GM12872 (cell line): Measurements from ENCODE around the gene RPS6KC1.

Experiments
- TF ChIP-seq, protein P1 (sequence below): IDR thresholded peaks from 3 replicates; pipeline ENCODE4 v1.5.1; 2011; ENCODE audit warnings: low read depth, mild to moderate bottlenecking, low read length, moderate library complexity; ENCODE audit not compliant: insufficient read depth

Gene RPS6KC1

DNA sequence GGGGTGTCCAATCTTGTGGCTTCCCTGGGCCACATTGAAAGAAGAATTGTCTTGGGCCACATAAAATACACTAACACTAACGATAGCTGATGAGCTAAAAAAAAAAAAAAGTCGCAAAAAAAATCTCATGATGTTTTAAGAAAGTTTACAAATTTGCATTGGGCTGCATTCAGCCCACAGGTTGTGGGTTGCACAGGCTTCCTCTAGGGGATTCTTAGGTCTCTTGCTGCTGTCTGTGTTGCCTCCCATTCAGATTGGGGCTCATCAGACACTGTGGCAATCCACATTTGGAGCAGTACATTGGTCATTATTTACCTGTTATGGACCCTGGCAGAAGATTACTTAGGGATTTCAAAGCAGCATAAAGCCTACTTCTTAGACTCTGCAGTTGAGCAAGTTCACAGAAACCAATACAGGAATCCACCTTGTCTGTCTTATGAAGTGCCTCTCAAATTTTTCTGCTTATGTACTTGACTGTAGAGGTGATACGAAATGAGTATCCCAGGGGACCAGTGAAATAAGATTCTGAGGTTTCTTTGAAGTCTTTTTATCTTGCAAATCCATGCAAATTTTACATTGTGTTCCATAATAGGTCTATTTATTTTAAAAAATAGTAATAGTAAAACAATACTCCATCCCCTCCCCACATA lies 205.5 kb downstream of the RPS6KC1 start:
- TF ChIP-seq, protein P1, sequence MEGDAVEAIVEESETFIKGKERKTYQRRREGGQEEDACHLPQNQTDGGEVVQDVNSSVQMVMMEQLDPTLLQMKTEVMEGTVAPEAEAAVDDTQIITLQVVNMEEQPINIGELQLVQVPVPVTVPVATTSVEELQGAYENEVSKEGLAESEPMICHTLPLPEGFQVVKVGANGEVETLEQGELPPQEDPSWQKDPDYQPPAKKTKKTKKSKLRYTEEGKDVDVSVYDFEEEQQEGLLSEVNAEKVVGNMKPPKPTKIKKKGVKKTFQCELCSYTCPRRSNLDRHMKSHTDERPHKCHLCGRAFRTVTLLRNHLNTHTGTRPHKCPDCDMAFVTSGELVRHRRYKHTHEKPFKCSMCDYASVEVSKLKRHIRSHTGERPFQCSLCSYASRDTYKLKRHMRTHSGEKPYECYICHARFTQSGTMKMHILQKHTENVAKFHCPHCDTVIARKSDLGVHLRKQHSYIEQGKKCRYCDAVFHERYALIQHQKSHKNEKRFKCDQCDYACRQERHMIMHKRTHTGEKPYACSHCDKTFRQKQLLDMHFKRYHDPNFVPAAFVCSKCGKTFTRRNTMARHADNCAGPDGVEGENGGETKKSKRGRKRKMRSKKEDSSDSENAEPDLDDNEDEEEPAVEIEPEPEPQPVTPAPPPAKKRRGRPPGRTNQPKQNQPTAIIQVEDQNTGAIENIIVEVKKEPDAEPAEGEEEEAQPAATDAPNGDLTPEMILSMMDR, result 0 out of 3 replicates have a peak, but pooled peaks have one; percentile 1

DNA sequence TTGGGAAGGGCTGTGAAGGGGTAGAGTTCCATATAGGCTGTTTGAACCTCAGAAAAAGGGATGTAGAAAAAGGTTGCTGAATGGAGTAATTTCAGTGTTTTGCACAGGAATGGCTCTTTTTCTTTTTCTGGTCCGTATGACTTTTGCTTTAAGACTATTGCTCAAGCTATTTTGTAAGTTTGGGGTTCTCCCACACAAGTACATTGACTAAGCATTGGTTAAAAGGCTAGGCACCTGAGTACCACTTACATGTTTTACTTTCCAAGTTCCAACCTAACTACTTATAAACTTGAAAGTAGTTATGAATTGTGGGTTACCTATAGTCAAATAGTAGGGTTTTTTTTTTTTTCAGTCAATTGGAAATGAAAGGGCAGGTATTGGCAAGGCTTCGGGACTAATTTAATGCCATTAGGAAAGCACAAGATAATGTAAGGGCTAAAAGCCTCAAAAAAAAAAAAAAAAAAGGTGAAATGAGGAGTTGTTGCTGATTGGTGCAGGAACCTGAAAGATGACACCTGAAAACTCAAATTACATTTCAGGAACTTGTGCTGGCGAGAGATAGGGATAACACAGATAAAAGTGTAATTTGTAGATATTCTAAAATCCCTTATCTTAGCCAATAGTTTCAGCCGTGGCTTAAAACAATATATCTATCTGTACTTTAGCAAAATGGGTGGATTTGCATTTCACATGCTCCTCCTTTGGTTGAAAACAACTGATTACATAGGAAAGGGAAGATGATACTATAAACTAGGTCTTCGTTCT lies 209.5 kb downstream of the RPS6KC1 start:
- TF ChIP-seq, protein P1, result no peak

DNA sequence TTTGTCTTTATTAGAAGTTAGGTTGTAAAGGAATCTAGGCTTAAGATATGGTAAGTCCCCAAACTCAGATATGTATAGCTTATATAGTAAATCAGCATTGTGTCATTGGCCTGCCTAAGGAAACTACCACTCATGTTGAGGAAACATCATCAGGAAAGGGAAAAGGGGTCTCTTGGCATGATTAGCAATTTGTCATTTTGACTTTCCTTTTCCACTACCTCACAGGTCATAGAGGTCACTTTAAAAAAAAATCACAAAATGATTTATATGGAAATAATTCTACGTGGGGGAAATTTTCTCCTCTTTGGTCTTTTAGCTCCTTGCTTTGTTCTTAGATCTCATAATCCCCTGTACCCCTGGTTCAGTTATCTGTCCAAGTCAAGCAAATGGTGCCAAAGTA lies 213.5 kb downstream of the RPS6KC1 start:
- TF ChIP-seq, protein P1, result no peak

DNA sequence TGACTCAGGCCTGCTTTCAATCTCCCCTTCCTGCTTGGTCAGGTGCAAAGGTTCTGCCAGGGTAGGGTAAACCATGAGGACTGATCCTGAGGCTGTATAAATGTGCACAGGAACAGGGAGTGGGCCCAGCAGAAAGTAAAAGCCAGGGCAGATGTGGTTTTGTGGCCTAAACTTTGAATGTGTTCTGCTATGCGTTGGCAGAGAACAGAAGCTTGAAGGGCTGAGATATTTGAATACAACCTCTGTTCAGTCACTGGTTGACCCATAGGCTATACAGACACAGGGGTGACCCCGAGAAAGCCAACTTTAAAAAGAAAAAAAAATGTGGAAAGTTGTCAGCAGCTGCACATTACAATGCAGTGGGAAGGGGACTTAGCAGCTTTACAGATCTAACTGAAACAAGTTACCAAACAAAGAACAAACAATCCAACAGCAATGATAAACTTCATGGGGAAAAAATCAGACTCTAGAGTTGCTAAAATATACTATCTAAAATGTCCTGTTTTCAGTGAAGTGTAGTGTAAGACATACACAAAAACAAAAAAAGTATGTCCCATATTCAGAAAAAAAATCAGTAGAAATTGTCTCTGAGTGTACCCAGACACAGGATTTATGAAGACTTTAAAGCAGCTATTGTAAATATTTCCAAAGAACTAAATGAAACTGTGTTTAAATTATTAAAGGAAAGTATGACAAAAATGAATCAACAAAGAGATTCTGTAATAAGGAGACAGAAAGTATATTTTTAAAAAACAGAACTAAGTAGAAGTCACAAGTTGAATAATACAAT lies 216.1 kb downstream of the RPS6KC1 start:
- TF ChIP-seq, protein P1, result no peak

DNA sequence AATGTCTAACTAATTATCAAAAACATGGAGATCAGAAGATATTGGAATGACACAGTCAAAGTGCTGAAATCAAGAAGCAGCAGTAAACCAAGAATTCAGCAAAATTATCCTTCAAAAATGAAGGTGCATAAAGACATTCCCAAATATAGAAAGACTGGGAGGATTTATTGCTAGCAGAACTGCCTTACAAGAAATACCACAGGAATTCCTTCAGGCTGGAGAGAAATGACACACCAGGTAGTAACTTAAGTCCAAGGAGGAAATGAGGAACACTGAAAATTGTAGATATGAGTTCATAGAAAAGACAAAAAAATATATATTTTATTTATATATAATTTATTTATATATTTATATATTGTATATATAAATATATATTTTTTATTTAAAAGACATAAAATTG lies 217.2 kb downstream of the RPS6KC1 start:
- TF ChIP-seq, protein P1, result no peak

DNA sequence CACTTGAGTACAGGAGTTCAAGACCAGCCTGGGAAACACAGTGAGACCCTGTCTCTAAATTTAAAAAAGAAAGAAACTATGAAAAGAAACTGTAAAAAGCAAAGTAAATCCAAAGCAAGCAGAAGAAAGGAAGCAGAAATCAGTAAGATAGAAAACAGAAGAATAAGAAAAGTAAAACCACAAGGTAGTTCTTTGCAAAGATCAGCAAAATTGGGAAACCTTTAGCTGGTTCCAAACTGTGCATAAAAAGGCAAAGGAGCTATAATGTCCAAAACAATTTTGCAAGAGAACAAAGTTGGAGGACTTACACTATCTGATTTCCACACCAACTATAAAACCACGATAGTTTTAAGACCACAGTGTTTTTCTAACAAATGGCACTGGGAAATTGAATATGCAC lies 218.8 kb downstream of the RPS6KC1 start:
- TF ChIP-seq, protein P1, result no peak

DNA sequence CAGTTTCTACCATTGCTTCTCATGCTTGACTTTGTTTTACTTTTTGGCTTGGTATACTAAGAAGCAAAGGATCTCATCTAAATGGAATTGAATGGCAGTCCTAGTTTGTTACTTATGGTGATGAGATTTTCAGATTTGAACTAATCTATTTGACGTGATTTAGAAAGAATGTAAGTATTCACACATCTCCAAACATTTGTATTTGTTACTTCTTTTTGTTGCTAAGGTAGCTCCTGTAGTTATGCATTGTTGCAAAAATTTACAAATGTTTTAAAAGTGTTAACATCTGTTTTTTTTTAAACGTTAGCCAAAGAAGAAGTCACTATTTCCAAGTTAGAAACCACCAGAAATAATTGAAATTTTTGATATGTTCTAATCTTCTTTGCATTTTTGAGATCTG lies 222.5 kb downstream of the RPS6KC1 start:
- TF ChIP-seq, protein P1, result no peak
